ENCODE data around the gene SCD5.

DNA sequence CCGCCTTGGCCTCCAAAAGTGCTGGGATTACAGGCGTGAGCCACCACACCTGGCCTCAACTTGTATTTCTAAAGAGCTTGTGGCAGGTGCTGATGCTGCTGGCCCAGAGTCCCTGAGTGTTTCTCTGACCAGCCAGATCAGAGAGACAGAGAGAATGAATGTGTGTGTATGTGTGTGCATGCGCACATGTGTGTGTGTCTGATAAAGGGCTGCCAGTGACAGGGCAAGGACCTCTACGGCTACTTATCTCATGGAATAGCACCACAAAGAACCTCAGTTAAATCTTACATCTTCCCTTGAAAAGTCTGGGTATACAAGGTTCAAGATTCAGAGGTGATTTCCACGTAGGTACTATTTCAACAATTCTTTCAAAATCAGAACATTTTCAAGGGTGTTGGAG is 86.0 kb downstream of the SCD5 start:
- TF ChIP-seq TAF1 (IDR thresholded peaks at IDR 0.05; ENCODE audit: borderline replicate concordance, insufficient read depth, low read length) (no peak), POLR2AphosphoS5 (IDR thresholded peaks at IDR 0.05; ENCODE audit: low read depth, low read length) (no peak), SIN3A (IDR thresholded peaks at IDR 0.05; ENCODE audit: borderline replicate concordance, insufficient read depth, low read length) (no peak), REST (IDR thresholded peaks at IDR 0.05; ENCODE audit: insufficient read depth in 1 of 2, low read depth in 2 of 2, low read length in 2 of 2) (no peak)

Data from PFSK-1 (cell line).